ENCODE measurements around the gene DLGAP1.
"Not testable (repeated sequence)": the region's sequence is repeated elsewhere in the genome, so short reads cannot be mapped to it uniquely, and the experiment has no call there.

GRCh38 chr18:3580523-3581025 lies 874.5 kb downstream of the DLGAP1 start:
- TF ChIP-seq CTCF (conservative IDR thresholded peaks at IDR 0.05 in 1 of 2, IDR thresholded peaks at IDR 0.05 in 1 of 2; ENCODE audit: extremely low read depth in 1 of 2, insufficient read depth in 1 of 2, low read depth in 1 of 2, low read length in 2 of 2); EZH2 (IDR thresholded peaks at IDR 0.05; ENCODE audit: borderline replicate concordance, low read length): not testable (repeated sequence)
